T-helper 17 cell (primary cell): ENCODE results near the gene RPS6KA2. TPM values are rescaled to one million over a fixed set of nuclear protein-coding genes. Genes with fewer than 3 reads are reported as not detected.

Experiments used
- ATAC-seq: fragments of 150-1000 bp; cut with Tn5 transposase; 2 replicates; pipeline ENCODE4 v1.10.0; 2021; ENCODE audit warnings: mild to moderate bottlenecking, moderate library complexity
- DNase-seq, 3 donors: peaks; one replicate each; pipeline versions ENCODE4 v3.0.0 to v3.0.0-alpha.2; 2020 to 2021
- H3K9me3 ChIP-seq: one replicate; pipeline ENCODE4 v1.7.0; 2013; ENCODE audit warnings: low read length, mild to moderate bottlenecking; ENCODE audit not compliant: control insufficient read depth, poor library complexity, severe bottlenecking
- H3K27ac Mint-ChIP-seq: one replicate; pipeline ENCODE4 v1.8.0; 2022; ENCODE audit warnings: mild to moderate bottlenecking, moderate library complexity, mixed read lengths
- H3K27me3 Mint-ChIP-seq: one replicate; pipeline ENCODE4 v1.8.0; 2022; ENCODE audit warnings: mixed read lengths
- H3K36me3 Mint-ChIP-seq: one replicate; pipeline ENCODE4 v1.8.0; 2022; ENCODE audit warnings: low read depth, mixed read lengths
- H3K4me1 Mint-ChIP-seq: one replicate; pipeline ENCODE4 v1.8.0; 2022; ENCODE audit warnings: mild to moderate bottlenecking, mixed read lengths
- H3K4me3 Mint-ChIP-seq: one replicate; pipeline ENCODE4 v1.8.0; 2022; ENCODE audit warnings: mild to moderate bottlenecking, moderate library complexity, mixed read lengths
- total RNA-seq, 4 donors: library from RNA in 2 of 4; stranded (reverse) in 2 of 4; gene quantifications; one replicate each; pipeline ENCODE4 v1.2.3 and lab custom pipeline; 2022 to 2026

Gene RPS6KA2
- total RNA-seq, 2 donors from 2014 or later, result 3.3 to 5.9 TPM

DNA sequence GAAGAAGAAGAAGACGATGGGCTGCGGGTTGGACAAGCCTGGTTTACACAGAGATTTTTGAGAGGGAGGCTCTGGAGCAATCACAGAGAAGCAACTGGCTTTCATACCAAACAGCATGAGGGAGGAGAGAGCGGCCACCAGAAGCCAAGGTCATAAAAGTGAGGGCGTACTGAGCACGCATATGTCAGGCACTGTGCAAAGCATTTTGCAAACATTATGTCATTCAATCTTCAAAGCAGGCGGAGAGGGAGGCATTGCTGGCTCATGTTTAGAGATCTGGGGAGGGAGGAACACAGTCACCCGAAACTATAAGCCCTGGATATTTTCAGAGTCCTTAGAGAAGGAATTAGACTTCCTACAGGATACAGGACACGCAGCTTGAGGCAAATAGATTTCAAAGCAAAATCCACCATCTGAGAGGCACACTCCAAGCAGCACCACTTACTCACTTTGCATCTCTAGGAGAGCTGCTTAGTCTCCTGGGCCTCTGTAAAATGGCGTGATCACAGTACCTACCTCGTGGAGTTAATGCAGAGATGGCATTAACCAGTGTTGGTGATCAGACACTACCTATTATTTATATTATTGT lies 65.2 kb downstream of the RPS6KA2 start:
- Mint-ChIP-seq H3K4me3 (no peak overlapping the region), H3K4me1 (peaks cover 3% of the 10 kb centered on the region), H3K36me3 (no peaks in the 10 kb centered on the region), H3K27me3 (peaks cover 4% of the 10 kb centered on the region), H3K27ac (no peak overlapping the region)
- no peaks in the 10 kb centered on the region for H3K9me3 ChIP-seq
- DNase-seq (no peak), ATAC-seq (no peak)

DNA sequence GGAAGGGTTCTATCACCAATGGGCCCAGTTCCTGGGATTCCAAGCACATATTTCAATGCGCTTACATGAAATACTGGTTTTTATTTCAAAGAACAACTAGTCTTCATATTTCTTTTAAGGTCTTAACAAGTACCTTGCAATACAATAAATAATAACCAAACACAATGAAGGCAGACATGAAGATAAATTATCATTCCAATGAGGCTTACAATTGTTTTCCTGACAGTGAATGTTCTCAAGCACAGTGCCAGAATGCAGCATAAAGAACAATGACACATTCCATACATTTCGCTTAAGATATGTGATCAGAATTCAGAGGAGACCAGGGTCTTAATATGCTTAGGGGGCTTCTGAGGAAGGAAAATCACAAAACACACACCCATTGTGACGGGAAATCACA lies 66.8 kb downstream of the RPS6KA2 start:
- no peaks in the 10 kb centered on the region for H3K4me1 Mint-ChIP-seq
- H3K4me3 Mint-ChIP-seq, result no peak overlapping the region
- H3K9me3 ChIP-seq, result no peaks in the 10 kb centered on the region
- peaks cover 4% of the 10 kb centered on the region for H3K36me3 Mint-ChIP-seq
- ATAC-seq (no peak), DNase-seq (no peak)
- no peak overlapping the region for H3K27ac Mint-ChIP-seq
- H3K27me3 Mint-ChIP-seq, result peaks cover 21% of the 10 kb centered on the region

DNA sequence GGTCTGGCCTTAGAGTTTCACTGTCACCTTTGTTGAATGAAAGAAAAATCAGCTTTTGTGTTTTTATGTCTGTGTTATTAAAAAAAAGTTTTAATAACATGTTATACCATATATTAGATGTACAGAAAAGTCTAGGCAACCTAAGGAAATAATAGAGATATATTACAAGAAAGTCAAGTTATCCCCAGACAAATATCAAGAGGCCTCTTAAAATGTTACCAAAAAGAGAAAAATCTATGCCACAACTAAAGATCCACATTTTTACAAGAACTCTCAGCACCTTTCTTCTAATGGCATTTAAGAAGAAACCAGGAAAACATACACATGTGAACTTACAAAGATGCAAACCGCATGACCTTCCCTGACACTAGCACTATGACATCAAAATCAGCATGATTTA lies 67.4 kb downstream of the RPS6KA2 start:
- no peaks in the 10 kb centered on the region for H3K4me1 Mint-ChIP-seq
- H3K27me3 Mint-ChIP-seq, result peaks cover 21% of the 10 kb centered on the region
- ATAC-seq (no peak), DNase-seq (no peak)
- H3K27ac Mint-ChIP-seq, result no peak overlapping the region
- H3K9me3 ChIP-seq, result no peaks in the 10 kb centered on the region
- no peak overlapping the region for H3K4me3 Mint-ChIP-seq
- peaks cover 4% of the 10 kb centered on the region for H3K36me3 Mint-ChIP-seq

DNA sequence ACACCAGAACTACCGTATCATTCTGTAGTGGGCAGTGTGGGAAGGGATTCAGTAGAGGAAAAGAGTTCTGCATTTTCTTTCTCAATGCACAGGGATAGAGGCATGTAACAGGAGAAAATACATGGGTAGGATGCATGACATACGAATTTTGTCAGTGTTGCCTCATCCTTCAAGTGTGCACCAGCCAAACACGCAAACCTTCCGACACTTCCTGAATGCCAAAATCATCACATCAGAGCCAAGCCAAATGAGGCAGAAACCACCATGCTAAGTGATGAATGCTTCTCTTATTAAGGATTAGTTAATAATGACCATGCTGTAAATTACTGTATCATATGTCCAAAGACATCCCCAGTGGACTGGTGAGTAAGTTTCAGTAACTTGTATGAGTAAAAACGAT lies 67.8 kb downstream of the RPS6KA2 start:
- Mint-ChIP-seq H3K27me3 (peaks cover 21% of the 10 kb centered on the region), H3K36me3 (peaks cover 4% of the 10 kb centered on the region), H3K4me3 (no peak overlapping the region), H3K4me1 (no peaks in the 10 kb centered on the region), H3K27ac (no peak overlapping the region)
- ATAC-seq (no peak), DNase-seq (no peak)
- H3K9me3 ChIP-seq, result no peaks in the 10 kb centered on the region

DNA sequence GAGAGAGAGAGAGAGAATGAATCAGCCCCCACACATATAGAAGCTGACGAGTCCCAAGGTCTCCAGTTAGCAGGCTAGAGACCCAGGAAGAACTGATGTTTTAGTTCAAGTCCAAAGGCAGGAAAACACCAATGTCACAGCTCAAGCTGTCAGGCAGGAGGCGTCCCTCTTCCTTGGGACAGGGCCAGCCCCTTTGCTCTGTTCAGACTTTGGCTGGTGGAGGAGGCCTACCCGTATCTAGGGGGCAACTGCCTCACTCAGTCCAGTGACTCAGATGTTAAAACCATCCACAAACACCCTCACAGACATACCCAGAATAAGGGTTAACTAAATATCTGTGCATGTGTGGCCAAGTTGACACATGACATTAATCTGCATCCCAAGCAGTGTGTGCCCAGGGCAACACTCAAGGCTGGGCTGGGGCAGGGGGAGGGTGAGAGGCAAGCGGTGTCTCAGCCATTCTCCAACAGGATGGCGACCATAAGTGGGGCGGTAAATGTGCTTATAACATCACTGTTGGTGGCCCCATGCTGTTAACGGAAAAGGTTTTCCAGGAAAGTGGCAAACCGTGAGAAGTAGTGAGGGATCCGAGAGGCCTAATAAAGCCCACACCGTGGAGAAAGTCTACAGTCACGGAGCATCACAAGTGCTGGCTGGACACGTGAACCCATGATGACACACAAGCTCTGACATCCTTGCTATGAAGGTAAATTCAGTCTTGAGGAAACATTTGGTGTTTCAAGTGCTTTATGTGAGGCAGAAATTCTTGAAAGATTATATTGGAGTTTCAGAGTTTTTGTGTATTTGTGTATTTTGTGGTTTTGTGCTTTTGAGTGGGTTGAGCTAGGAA lies 68.7 kb downstream of the RPS6KA2 start:
- no peaks in the 10 kb centered on the region for H3K4me1 Mint-ChIP-seq
- no peak overlapping the region for H3K27ac Mint-ChIP-seq
- no peak for ATAC-seq
- no peak overlapping the region for H3K4me3 Mint-ChIP-seq
- H3K36me3 Mint-ChIP-seq, result peaks cover 4% of the 10 kb centered on the region
- H3K27me3 Mint-ChIP-seq, result peaks cover 21% of the 10 kb centered on the region
- no peaks in the 10 kb centered on the region for H3K9me3 ChIP-seq
- no peak for DNase-seq

DNA sequence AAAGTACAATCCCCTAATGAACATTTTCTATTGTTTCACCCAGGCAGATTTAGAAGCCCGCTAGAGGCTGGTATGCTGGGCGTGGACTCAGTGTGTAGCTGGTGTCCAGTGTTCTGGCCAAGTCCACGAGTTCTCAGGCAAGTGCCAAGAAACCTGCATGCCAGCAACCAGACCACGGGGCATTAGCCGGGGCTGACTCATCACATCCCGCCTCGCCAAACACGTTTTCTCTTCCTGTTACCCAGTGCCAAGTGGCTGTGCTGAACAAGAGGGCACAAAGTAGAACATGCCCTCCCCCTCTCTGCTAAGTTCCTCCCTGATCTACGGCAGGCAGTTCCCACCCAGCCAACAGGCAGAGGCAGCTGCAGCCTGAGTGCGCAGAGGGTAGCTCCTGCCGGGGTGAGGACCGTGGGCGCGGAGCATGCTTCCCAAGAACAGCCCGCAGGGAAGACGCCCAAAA lies 70.2 kb downstream of the RPS6KA2 start:
- no peak for DNase-seq
- Mint-ChIP-seq H3K36me3 (peaks cover 4% of the 10 kb centered on the region), H3K27me3 (peaks cover 21% of the 10 kb centered on the region), H3K4me3 (no peak overlapping the region), H3K4me1 (no peaks in the 10 kb centered on the region), H3K27ac (peak overlapping the region; percentile 81)
- no peaks in the 10 kb centered on the region for H3K9me3 ChIP-seq
- peak; percentile 42 for ATAC-seq

DNA sequence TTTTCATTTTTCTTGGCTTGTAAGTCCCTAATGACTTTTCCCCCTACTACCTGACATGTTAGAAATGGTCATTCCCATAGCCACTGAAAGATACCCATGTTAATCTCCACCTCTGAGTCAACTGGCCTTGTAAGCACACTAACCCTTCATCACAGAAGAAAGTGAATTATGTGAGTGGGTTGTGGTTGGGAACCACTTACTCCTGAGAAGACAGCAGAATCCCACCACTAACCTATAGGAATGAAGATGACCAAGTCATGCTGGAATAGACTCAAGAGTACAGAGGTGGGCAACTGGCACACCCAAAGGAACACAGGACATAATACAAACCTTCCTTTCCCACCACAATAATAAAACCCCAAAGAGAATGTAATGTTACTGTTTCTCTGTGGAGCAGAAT lies 70.7 kb downstream of the RPS6KA2 start:
- peaks cover 4% of the 10 kb centered on the region for H3K36me3 Mint-ChIP-seq
- H3K27ac Mint-ChIP-seq, result no peak overlapping the region
- no peak overlapping the region for H3K4me3 Mint-ChIP-seq
- ATAC-seq (no peak), DNase-seq (no peak)
- peaks cover 21% of the 10 kb centered on the region for H3K27me3 Mint-ChIP-seq
- no peaks in the 10 kb centered on the region for H3K4me1 Mint-ChIP-seq
- H3K9me3 ChIP-seq, result no peaks in the 10 kb centered on the region

DNA sequence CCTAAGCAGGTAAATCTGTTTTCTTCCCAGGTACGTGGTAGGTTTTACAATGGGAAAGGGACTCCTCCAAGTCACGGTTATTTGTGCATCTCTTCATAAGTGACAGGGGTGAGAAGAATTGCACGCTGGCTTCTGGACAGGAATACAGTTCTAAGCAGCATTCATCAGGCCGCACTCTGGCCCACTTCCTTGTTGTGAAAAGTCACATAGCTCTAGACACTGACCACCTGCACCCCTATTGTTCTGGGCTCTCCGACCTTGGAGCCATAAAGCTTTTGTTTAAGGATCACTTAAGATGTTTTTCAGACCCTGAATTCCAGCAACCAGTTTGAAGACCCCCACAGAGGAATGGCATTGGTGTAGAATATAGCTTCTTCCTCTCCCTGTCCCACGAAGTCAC lies 72.0 kb downstream of the RPS6KA2 start:
- H3K27me3 Mint-ChIP-seq, result peaks cover 21% of the 10 kb centered on the region
- H3K9me3 ChIP-seq, result no peaks in the 10 kb centered on the region
- DNase-seq (no peak), ATAC-seq (no peak)
- no peak overlapping the region for H3K4me3 Mint-ChIP-seq
- peaks cover 7% of the 10 kb centered on the region for H3K36me3 Mint-ChIP-seq
- no peaks in the 10 kb centered on the region for H3K4me1 Mint-ChIP-seq
- no peak overlapping the region for H3K27ac Mint-ChIP-seq

DNA sequence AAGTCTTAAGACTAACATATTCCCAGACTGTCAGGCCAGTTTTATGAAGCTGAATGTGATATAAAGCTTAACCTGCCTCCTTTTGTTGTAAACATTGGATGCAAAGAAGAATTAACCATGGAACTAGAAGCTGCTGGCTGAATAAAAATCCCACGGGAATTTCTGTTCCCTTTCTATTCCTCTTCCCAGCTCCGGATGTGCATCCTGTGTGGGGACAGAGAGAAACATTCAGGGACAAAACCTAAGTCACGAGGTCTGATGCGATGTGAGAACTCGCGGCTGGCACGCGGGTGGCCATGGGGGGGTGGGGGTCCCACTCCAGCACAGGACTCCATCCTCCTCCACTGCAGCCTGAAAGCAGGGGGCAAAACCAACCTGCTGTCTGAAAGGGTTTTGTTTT lies 72.7 kb downstream of the RPS6KA2 start:
- Mint-ChIP-seq H3K27me3 (peaks cover 21% of the 10 kb centered on the region), H3K27ac (no peak overlapping the region), H3K4me1 (no peaks in the 10 kb centered on the region), H3K4me3 (no peak overlapping the region), H3K36me3 (peaks cover 7% of the 10 kb centered on the region)
- no peaks in the 10 kb centered on the region for H3K9me3 ChIP-seq
- ATAC-seq, result no peak
- DNase-seq, result no peak

DNA sequence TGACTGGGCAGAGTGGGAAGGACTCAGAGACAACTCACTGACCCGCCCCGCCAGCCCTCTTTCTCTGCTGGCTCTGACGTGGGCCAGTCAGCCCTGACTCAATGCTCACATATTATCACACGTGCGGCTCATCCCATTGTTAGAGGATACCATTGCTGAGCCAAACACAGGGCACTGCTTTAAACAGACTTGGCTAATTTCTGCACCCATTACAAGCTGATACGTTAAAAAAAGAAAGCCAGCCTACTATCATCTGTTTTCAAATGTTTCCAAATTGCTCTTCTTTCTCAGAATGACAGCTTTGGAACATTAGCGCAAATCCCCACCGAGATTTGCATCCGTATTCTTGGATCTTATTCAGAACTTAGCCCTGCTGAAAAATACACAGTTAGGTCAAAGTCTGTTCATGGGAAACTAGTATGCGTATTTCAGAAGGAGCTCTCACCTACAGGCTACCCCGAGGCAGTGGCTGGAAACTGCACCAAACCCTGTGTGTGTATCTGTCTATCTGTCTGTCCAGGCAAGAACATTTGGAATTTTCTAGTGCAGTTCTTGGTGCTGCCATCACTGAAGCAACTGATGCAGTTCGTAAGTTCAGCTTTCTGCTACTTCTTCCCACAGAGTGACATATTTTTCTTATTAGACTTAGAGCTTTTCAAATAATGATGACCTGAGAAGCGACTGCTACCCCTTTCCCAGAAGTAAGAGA lies 73.3 kb downstream of the RPS6KA2 start:
- no peak for ATAC-seq
- Mint-ChIP-seq H3K36me3 (peaks cover 7% of the 10 kb centered on the region), H3K4me3 (no peak overlapping the region), H3K27ac (no peak overlapping the region), H3K4me1 (no peaks in the 10 kb centered on the region), H3K27me3 (peaks cover 21% of the 10 kb centered on the region)
- H3K9me3 ChIP-seq, result no peaks in the 10 kb centered on the region
- no peak for DNase-seq

DNA sequence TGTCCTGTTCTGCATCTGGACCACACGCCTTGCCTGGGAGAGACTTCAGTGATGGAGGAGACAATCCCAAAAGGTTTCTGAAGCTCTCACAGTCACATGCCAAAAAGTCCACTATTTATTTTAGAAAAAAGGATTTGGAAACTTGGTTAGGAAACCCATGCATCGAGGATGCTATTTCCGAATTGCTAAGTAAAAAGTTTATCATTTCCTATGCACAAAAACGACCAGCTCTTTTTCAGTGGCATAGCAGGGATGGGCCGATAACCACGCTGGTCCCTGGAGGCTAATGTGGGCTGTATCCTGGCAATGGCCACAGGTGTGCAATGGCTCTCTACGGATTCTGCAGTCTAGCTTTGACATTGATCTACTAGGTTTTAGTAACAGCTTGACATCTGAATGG lies 74.5 kb downstream of the RPS6KA2 start:
- peaks cover 24% of the 10 kb centered on the region for H3K27me3 Mint-ChIP-seq
- H3K36me3 Mint-ChIP-seq, result peaks cover 7% of the 10 kb centered on the region
- ATAC-seq, result no peak
- H3K27ac Mint-ChIP-seq, result no peak overlapping the region
- DNase-seq, result no peak
- H3K4me3 Mint-ChIP-seq, result no peak overlapping the region
- no peaks in the 10 kb centered on the region for H3K9me3 ChIP-seq
- H3K4me1 Mint-ChIP-seq, result no peaks in the 10 kb centered on the region

DNA sequence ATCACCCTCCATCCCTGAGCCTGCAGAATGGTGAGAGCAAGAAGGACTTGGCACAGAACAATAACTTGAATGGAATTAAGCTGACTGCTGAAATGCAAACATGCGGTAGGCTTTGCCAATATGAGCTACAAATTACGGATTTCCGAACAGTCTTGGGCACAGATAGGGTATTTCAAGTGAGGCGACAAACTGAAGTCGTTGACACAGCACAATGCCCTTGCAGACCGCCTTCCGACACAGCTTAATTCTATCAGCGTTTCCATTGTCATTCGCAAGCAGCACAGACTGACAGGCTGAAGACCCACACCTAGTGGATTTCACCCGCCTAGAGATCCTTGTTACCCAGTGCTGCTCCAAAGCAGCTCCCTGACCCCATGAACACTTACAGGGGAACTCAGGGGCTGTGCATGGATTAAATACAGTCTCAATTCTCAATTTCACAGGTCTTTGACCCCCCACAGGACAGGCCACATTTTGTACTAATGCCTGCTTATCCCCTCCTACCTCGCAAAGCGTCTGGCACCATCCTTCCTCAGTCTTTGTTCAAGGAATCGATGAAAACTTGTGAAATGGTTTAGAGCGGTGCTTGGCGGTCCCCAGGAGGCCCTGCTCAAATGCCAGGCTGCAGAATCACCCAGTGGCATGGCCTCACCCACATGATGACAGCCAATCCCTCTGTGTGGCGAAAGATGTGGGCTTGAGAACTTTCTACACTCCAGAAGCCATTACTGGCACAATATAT lies 75.1 kb downstream of the RPS6KA2 start:
- Mint-ChIP-seq H3K4me3 (no peak overlapping the region), H3K27me3 (peaks cover 27% of the 10 kb centered on the region), H3K4me1 (no peaks in the 10 kb centered on the region), H3K27ac (no peak overlapping the region), H3K36me3 (peaks cover 7% of the 10 kb centered on the region)
- H3K9me3 ChIP-seq, result no peaks in the 10 kb centered on the region
- DNase-seq (no peak), ATAC-seq (no peak)

DNA sequence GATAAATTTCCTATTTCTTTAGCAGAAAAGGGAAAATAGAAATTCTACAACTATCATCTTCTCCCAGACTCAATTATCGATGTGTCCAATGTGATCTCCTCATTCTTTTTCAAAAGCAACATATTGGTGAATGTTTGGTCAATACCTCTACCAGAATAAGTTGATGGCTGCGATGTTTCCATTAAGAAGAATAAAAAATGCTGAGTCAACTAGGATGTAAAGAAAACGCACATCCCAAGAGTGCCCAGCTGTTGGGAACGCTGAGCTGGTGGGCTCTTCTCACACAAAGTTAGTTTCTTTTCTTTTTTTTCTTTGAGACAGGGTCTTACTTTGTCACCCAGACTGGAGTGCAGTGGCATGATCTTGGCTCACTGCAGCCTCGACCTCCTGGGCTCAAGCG lies 80.4 kb downstream of the RPS6KA2 start:
- H3K4me3 Mint-ChIP-seq, result no peak overlapping the region
- H3K9me3 ChIP-seq, result no peaks in the 10 kb centered on the region
- peaks cover 9% of the 10 kb centered on the region for H3K27me3 Mint-ChIP-seq
- ATAC-seq (no peak), DNase-seq (no peak)
- peaks cover 4% of the 10 kb centered on the region for H3K4me1 Mint-ChIP-seq
- H3K36me3 Mint-ChIP-seq, result peaks cover 2% of the 10 kb centered on the region
- H3K27ac Mint-ChIP-seq, result no peak overlapping the region
